AG04449 (cell line): ENCODE data around the gene COPG1.

Experiments used
- CTCF ChIA-PET: fragments of 350-600 bp; formaldehyde crosslinking; extraction: SDS; loops from one replicate; lab custom pipeline; 2021; ENCODE audit warnings: antibody characterized with exemption; lab: Yijun Ruan, JAX
- POLR2A ChIA-PET: fragments of 400-600, 350-600 bp; formaldehyde crosslinking; extraction: SDS; loops from one replicate; lab custom pipeline; 2020; ENCODE audit warnings: antibody characterized with exemption, inconsistent platforms; lab: Yijun Ruan, JAX
- DNase-seq: peaks from one replicate; pipeline ENCODE4 v3.0.0-alpha.2; 2010; ENCODE audit warnings: low read depth, low spot score
- H3K4me3 ChIP-seq: 2 replicates; pipeline ENCODE4 v1.5.1; 2011; ENCODE audit warnings: low read depth, mild to moderate bottlenecking, control low read depth, low read length
- CTCF ChIP-seq: IDR thresholded peaks from one replicate; pipeline ENCODE4 v1.5.1; 2011; ENCODE audit warnings: mild to moderate bottlenecking, moderate library complexity, low read length, control low read depth, inconsistent platforms; ENCODE audit not compliant: insufficient read depth; ENCODE audit errors: missing control alignments

COPG1 gene

GRCh38 chr3:129278966-129279906, 29.8 kb downstream of the COPG1 start:
- CTCF ChIA-PET = interaction anchor here (1.0 to 1.7 kb wide), 5 partner anchors 10 to 309 kb away, joined by 3 to 6 read pairs (median 3); a partner anchor contains a TSS
- no peak for TF ChIP-seq CTCF
- DNase-seq = no peak
- POLR2A ChIA-PET = interaction anchor here (0.6 to 2.2 kb wide), 4 partner anchors 9 to 37 kb away, joined by 3 to 14 read pairs (median 4); a partner anchor contains a TSS
- H3K4me3 ChIP-seq = peak overlapping the region; percentile 86

GRCh38 chr3:129280183-129280582, 30.8 kb downstream of the COPG1 start:
- TF ChIP-seq CTCF = no peak
- ChIA-PET CTCF (interaction anchor here (1.1 to 1.6 kb wide), 3 partner anchors 9 to 103 kb away, joined by 3 to 6 read pairs (median 3); a partner anchor contains a TSS), POLR2A (interaction anchor here (0.6 to 2.2 kb wide), 2 partner anchors 10 to 36 kb away, joined by 3 to 14 read pairs; a partner anchor contains a TSS)
- no peak for DNase-seq
- no peak overlapping the region for H3K4me3 ChIP-seq

GRCh38 chr3:129281726-129282125, 32.3 kb downstream of the COPG1 start:
- TF ChIP-seq CTCF = no peak
- H3K4me3 ChIP-seq = no peak overlapping the region
- DNase-seq = no peak
- CTCF ChIA-PET = no interaction called here
- POLR2A ChIA-PET = no interaction called here

- no peak overlapping the region for H3K4me3 ChIP-seq
- POLR2A ChIA-PET = no interaction called here
- no peak for TF ChIP-seq CTCF
- DNase-seq = no peak
- CTCF ChIA-PET = interaction anchor here (2.2 kb wide), 1 partner anchor 34 kb away, joined by 9 read pairs; a partner anchor contains a TSS
Measured at GRCh38 chr3:129282727-129283327, 33.4 kb downstream of the COPG1 start.

- no peak overlapping the region for H3K4me3 ChIP-seq
- POLR2A ChIA-PET = no interaction called here
- DNase-seq = peak; percentile 36
- no peak for TF ChIP-seq CTCF
- CTCF ChIA-PET = no interaction called here
Measured at GRCh38 chr3:129286081-129286480, 36.7 kb downstream of the COPG1 start.

- TF ChIP-seq CTCF = no peak
- H3K4me3 ChIP-seq = no peak overlapping the region
- ChIA-PET POLR2A (no interaction called here), CTCF (interaction anchor here (1.0 to 1.1 kb wide), 3 partner anchors 9 to 28 kb away, joined by 3 read pairs; a partner anchor contains a TSS)
- no peak for DNase-seq
Measured at GRCh38 chr3:129288446-129288845, 39.0 kb downstream of the COPG1 start.
